ENCODE results near the gene CDRT4.

The CDRT4 gene

GRCh38 chr17:15431196-15431595 is 36.2 kb downstream of the CDRT4 start:
- no peak for DNase-seq

GRCh38 chr17:15424521-15424920 is 42.9 kb downstream of the CDRT4 start:
- no peak for DNase-seq

- DNase-seq, result no peak
Observed at GRCh38 chr17:15422392-15422965, 44.9 kb downstream of the CDRT4 start.

GRCh38 chr17:15418781-15419180 is 48.6 kb downstream of the CDRT4 start:
- DNase-seq, result no peak

- DNase-seq, result no peak
Observed at GRCh38 chr17:15414532-15415306, 52.7 kb downstream of the CDRT4 start.

- no peak for DNase-seq
Observed at GRCh38 chr17:15413101-15413771, 54.2 kb downstream of the CDRT4 start.

- no peak for DNase-seq
Observed at GRCh38 chr17:15412606-15413005, 54.8 kb downstream of the CDRT4 start.

- no peak for DNase-seq
Observed at GRCh38 chr17:15411384-15412198, 55.8 kb downstream of the CDRT4 start.

- peak; percentile 91 for DNase-seq
Observed at GRCh38 chr17:15409721-15410250, 57.6 kb downstream of the CDRT4 start.

GRCh38 chr17:15408803-15409202 is 58.6 kb downstream of the CDRT4 start:
- no peak for DNase-seq

- DNase-seq, result peak; percentile 44
Observed at GRCh38 chr17:15406081-15406480, 61.3 kb downstream of the CDRT4 start.

- DNase-seq, result no peak
Observed at GRCh38 chr17:15405058-15405415, 62.4 kb downstream of the CDRT4 start.

GRCh38 chr17:15404106-15405057 is 63.0 kb downstream of the CDRT4 start:
- peak; percentile 70 for DNase-seq

- no peak for DNase-seq
Observed at GRCh38 chr17:15403276-15403939, 64.0 kb downstream of the CDRT4 start.

- no peak for DNase-seq
Observed at GRCh38 chr17:15399443-15399842, 68.0 kb downstream of the CDRT4 start.

- DNase-seq, result peak; percentile 71
Observed at GRCh38 chr17:15398736-15399331, 68.6 kb downstream of the CDRT4 start.

- DNase-seq, result peak; percentile 65
Observed at GRCh38 chr17:15398291-15398690, 69.1 kb downstream of the CDRT4 start.

GRCh38 chr17:15397620-15398019 is 69.8 kb downstream of the CDRT4 start:
- no peak for DNase-seq

GRCh38 chr17:15395091-15395490 is 72.3 kb downstream of the CDRT4 start:
- DNase-seq, result no peak

- DNase-seq, result no peak
Observed at GRCh38 chr17:15393414-15393813, 74.0 kb downstream of the CDRT4 start.

All from fibroblast of skin of scalp (primary cell).